ENCODE measurements around the gene YPEL3. TPM values are rescaled to one million over a fixed set of nuclear protein-coding genes. Genes with fewer than 3 reads are reported as not detected.

Gene YPEL3
- total RNA-seq, 4 donors from 2014 or later, result 72.7 to 222 (median 154) TPM

- Histone ChIP-seq H3K4me1 (no peaks in the 10 kb centered on the region), H3K27me3 (peaks cover 0 to 6% (median 0%) of the 10 kb centered on the region in 4 donors), H3K36me3 (no peaks in the 10 kb centered on the region), H3K27ac (replicated peaks in 1 of 4) (no peak overlapping the region), H3K9me3 (no peaks in the 10 kb centered on the region), H3K4me3 (no peak overlapping the region)
- intact Hi-C loops (cut with DNase I), result no loop called here
- 75% methylated on average over 8 of the region's 8 CpGs for WGBS
- TF ChIP-seq POLR2A (IDR thresholded peaks at IDR 0.05; ENCODE audit: low read depth), result no peak
- TF ChIP-seq CTCF (IDR thresholded peaks at IDR 0.05), result no peak
- TF ChIP-seq EP300 (IDR thresholded peaks at IDR 0.05), result no peak
- no peak for TF ChIP-seq POLR2AphosphoS5 (IDR thresholded peaks at IDR 0.05)
- DNase-seq (ENCODE audit: extremely low spot score), result no peak
These were observed 49.8 kb downstream of the YPEL3 start for GRCh38 chr16:30046178-30046577.

Other genes starting within 250 kb of the YPEL3 start
- 100 to 1,000 TPM; 105 to 178 (median 141) TPM for gene CDIPT, start 233.0 kb downstream of the YPEL3 start, total RNA-seq
- 1 to 10 TPM in 2 of 4 donors, under 1 TPM in 2; 0.84 to 7.9 (median 1.0) TPM for gene SEZ6L2, start 196.7 kb downstream of the YPEL3 start, total RNA-seq
- gene ASPHD1, start 195.7 kb downstream of the YPEL3 start, total RNA-seq, result under 1 TPM in 1 of 4 donors, not detected in 3; 0.33 TPM
- gene KCTD13, start 170.0 kb downstream of the YPEL3 start, total RNA-seq, result 10 to 100 TPM; 14.4 to 25.7 (median 18.8) TPM
- 100 to 1,000 TPM in 3 of 4 donors, 10 to 100 TPM in 1; 96.8 to 114 (median 105) TPM for gene TMEM219, start 134.1 kb downstream of the YPEL3 start, total RNA-seq
- 10 to 100 TPM; 40.9 to 63.6 (median 51.4) TPM for gene TAOK2, start 122.3 kb downstream of the YPEL3 start, total RNA-seq
- 10 to 100 TPM; 20.8 to 39.4 (median 22.1) TPM for gene HIRIP3, start 100.6 kb downstream of the YPEL3 start, total RNA-seq
- 10 to 100 TPM; 38.2 to 58.1 (median 43.5) TPM for gene INO80E, start 100.0 kb downstream of the YPEL3 start, total RNA-seq
- under 1 TPM in 2 of 4 donors, not detected in 2; 0.50 to 0.83 TPM for gene DOC2A, start 85.2 kb downstream of the YPEL3 start, total RNA-seq
- gene C16orf92, start 73.0 kb downstream of the YPEL3 start, total RNA-seq, result not detected
- gene TLCD3B, start 64.9 kb downstream of the YPEL3 start, total RNA-seq, result under 1 TPM in 1 of 4 donors, not detected in 3; 0.23 TPM
- gene ALDOA, start 30.5 kb downstream of the YPEL3 start, total RNA-seq, result 1,000 to 10,000 TPM; 1,300 to 1,765 (median 1,454) TPM
- gene PPP4C, start 20.2 kb downstream of the YPEL3 start, total RNA-seq, result 10 to 100 TPM; 43.6 to 61.3 (median 51.5) TPM
- 1 to 10 TPM in 1 of 4 donors, under 1 TPM in 3; 0.42 to 1.3 (median 0.67) TPM for gene TBX6, start 4.3 kb downstream of the YPEL3 start, total RNA-seq
- gene GDPD3, start 17.3 kb upstream of the YPEL3 start, total RNA-seq, result 1 to 10 TPM in 3 of 4 donors, under 1 TPM in 1; 0.66 to 3.7 (median 2.2) TPM
- 10 to 100 TPM; 40.4 to 70.8 (median 56.9) TPM for gene MAPK3, start 27.0 kb upstream of the YPEL3 start, total RNA-seq
- 10 to 100 TPM; 11.0 to 33.5 (median 23.1) TPM for gene CORO1A, start 87.4 kb upstream of the YPEL3 start, total RNA-seq
- gene BOLA2B, start 97.5 kb upstream of the YPEL3 start, total RNA-seq, result 100 to 1,000 TPM in 2 of 4 donors, 10 to 100 TPM in 2; 43.4 to 205 (median 116) TPM
- gene SLX1A, start 97.7 kb upstream of the YPEL3 start, total RNA-seq, result 10 to 100 TPM; 12.9 to 27.1 (median 23.1) TPM
- gene SULT1A3, start 103.0 kb upstream of the YPEL3 start, total RNA-seq, result 10 to 100 TPM in 3 of 4 donors, 1 to 10 TPM in 1; 2.5 to 23.7 (median 15.0) TPM
- 1 to 10 TPM in 1 of 4 donors, under 1 TPM in 3; under 0.01 to 4.1 (median 0.90) TPM for gene NPIPB13, start 152.3 kb upstream of the YPEL3 start, total RNA-seq

Data from esophagus muscularis mucosa (tissue), 4 donors.